HEK293T (cell line): ENCODE measurements around the gene IL1B.

Experiments
- ARNT ChIP-seq: fragments of 450-650 bp; IDR thresholded peaks from 2 replicates; pipeline ENCODE4 v1.6.1; 2017; ENCODE audit warnings: mild to moderate bottlenecking
- BHLHE40 ChIP-seq: fragments of 450-650 bp; IDR thresholded peaks from 2 replicates; pipeline ENCODE4 v1.6.1; 2016; ENCODE audit warnings: mild to moderate bottlenecking, moderate library complexity, borderline replicate concordance
- L3MBTL2 ChIP-seq: fragments of 450-650 bp; conservative IDR thresholded peaks from 2 replicates; pipeline ENCODE4 v1.6.1; 2016; ENCODE audit warnings: mild to moderate bottlenecking
- SUZ12 ChIP-seq: fragments of 450-650 bp; IDR thresholded peaks from 2 replicates; pipeline ENCODE4 v1.6.1; 2016; ENCODE audit warnings: mild to moderate bottlenecking

DNA sequence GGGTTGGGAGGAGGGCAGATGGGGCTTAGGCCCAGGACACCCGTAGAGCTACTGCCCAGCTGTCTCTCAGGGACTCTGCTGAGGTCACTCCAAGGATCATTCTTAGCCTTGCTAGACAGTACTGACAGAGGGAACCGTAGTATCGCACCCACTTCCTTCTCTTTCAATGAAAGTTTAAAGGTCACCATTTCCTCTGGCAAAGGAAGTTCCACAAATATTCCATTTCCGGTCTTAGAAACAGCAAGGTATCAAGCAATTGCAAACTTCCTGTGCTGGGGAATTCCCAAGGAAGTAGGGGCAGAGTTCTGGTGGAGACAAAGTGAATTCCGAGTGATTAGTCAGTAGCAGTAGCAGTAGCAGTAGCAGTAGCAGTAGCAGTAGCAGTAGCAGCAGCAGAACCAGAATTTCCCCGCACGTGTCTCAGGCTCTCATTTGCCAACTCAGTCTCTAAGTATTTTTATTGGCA is 24.7 kb downstream of the IL1B start:
- TF ChIP-seq BHLHE40: no peak
- no peak for TF ChIP-seq ARNT
- TF ChIP-seq L3MBTL2: no peak
- no peak for TF ChIP-seq SUZ12
